HG03575 (cell line): ENCODE measurements around the gene GEMIN2.
"Not testable (repeated sequence)": the region's sequence is repeated elsewhere in the genome, so short reads cannot be mapped to it uniquely, and the experiment has no call there.

Experiments used
- ATAC-seq: cut with Tn5 transposase; IDR thresholded peaks from one replicate; pipeline ENCODE4 v1.9.1; 2021; ENCODE audit not compliant: unreplicated experiment, insufficient number of reproducible peaks, low FRiP score; ENCODE audit errors: extremely low read depth

The GEMIN2 gene

DNA sequence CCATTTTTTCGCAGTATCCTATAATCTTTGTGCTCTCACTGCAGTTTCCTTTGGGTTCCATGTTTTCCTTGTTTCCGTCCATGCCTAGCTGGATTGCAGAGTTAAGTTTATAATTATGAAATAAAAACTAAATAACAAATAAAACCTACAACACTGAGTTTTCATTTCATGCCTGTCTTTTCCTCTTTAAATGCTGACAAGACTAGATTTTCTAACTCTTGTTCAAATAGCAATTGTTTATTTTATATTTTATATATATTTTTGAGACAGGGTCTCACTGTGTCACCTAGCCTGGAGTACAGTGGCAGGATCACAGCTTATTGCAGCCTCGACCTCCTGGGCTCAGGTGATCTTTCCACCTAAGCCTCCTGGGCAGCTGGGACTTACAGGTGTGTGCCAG, 5.3 kb upstream of the GEMIN2 start:
- ATAC-seq = no peak

DNA sequence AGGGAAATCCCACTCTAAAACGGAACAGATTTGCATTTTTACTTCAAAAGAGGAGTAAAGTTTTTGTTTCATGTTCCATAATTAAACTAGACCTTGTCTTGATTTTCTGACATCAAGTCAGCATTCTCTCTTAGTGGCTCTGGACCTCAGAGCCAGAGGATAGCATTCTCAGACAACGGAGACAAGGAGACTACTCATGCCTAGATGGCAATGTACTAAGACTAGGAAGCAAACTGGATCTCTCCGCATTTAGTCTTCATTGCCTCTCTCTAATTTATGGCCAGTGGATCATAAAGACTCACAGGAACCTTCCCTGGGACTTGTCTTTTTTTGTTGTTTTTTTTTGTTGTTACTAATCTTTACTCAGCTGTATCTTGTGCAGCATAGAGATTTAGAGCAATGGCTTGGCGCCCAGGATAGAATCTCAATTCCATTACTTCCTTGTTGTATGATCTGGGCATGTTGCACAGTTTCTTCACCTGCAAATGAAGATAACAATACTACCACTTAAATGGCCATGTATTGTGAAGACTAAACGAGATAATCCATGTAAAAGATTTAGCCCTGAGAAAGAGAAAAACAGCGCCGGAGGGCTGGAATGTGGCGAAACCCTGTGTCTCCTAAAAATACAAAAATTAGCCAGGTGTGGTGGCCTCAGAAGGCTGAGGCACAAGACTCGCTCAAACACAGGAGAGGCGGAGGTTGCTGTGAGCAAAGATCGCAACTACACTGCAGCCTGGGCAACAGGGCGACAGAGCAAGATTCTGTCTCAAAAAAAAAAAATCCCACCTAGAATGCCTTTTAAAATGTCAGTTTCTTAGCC, 4.0 kb upstream of the GEMIN2 start:
- ATAC-seq = no peak

DNA sequence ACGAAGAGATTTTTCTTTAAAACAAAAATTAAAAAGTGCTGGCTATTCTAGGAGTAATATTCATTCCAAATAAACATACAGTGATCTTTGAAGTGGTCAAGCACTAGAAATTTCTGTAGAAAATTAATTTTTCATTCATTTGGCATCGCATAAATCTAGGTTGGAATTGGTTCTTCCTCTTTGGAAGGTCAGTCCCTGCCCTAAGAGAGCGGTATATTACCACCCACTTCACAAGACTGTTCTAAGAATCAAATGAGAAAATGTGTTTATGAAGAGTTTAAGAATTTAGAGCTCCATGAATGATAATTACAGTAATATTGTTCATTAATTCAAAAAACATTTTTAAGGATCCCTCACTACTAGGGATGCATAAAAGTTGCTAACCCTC, 444 bp upstream of the GEMIN2 start:
- ATAC-seq = no peak

DNA sequence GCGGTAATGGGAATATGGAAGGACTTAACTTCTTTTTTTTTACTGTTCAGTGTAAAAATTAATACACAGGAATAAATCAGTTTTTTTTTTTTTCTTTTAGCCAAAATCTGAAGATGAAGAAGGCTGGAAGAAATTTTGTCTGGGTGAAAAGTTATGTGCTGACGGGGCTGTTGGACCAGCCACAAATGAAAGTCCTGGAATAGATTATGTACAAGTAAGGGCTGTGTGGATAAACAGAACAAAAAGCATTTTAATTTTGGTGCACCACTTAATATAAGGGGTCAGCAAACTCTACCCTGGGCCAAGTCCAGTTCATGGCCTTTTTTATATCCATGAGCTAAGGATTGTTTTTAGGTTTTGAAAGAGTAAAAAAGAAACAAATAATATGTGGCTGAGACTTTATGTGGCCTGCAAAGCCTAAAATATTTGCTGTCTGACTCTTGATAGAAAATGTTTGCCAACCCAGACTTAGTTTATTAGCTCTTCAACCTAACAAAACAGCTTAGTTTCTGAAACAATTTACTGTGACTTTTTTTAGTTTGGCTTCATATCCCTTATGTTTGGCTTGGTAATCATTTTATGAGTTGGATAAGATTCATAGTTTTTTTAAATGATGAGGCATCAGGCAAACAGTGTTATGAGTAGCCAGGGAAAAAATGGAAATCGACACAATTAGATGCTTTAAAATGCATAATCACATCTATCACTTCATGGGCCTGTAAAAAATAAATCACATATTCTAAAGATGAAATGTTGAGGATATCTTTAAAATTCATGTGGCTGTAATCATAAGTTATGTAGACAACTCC, 8.4 kb downstream of the GEMIN2 start:
- ATAC-seq = no peak

DNA sequence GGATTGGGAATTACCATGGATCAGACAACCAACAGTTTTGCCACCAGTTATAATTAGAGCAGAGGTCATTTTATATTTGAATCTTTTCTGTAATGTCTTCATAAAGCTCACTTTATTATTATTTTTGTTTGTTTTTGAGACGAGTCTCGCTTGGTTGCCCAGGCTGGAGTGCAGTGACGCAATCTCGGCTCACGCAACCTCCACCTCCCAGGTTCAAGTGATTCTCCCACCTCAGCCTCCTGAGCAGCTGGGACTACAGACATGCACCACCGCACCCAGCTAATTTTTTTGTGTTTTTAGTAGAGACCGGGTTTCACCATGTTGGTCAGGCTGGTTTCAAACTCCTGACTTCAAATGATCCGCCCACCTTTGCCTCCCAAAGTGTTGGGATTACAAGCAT, 23.7 kb downstream of the GEMIN2 start:
- ATAC-seq = not testable (repeated sequence)

DNA sequence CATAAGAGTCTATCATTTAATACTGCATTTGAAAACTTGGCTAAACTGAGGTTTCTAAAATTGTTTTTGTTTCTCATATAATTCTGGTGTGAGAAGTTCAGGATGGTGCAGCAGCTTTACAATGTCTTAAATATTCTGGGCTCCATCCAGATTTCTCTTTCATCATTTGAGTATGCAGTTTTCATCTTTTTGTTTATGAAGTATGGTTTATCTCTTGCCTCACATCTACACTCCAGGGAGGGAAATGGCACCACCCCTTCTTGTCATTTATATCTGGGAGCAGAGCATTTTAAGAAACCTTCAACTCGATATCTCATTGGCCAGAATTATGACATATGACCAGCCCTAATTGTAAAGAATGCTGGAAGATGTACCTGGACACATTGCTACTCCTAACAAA, 24.3 kb downstream of the GEMIN2 start:
- no peak for ATAC-seq

DNA sequence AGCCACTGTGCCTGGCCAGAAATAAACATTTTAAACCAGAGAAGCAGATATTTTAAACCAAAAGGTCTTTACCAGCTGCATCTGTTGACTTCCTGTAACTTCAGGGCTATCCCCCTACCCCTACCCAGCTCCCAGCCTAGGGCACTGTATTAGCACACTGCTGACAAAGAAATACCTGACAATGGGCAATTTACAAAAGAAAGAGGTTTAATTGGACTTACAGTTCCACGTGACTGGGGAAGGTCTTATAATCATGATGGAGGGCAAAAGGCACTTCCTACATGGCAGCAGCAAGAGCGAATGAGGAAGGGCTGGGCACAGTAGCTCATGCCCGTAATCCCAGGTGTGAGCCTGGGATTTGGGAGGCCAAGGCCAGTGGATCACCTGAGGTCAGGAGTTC, 26.0 kb downstream of the GEMIN2 start:
- no peak for ATAC-seq

DNA sequence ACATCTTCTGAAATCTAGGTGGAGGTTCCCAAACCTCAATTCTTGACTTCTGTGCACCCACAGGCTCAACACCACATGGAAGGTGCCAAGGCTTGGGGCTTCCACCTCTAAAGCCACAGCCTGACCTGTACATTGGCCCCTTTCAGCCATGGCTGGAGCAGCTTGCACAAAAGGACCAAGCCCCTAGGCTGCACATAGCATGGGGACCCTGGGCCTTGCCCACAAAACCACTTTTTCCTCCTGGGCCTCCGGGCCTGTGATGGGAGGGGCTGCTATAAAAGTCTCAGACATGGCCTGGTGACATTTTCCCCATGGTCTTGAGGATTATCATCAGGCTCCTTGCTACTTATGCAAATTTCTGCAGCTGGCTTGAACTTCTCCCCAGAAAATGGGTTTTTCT, 27.5 kb downstream of the GEMIN2 start:
- not testable (repeated sequence) for ATAC-seq

DNA sequence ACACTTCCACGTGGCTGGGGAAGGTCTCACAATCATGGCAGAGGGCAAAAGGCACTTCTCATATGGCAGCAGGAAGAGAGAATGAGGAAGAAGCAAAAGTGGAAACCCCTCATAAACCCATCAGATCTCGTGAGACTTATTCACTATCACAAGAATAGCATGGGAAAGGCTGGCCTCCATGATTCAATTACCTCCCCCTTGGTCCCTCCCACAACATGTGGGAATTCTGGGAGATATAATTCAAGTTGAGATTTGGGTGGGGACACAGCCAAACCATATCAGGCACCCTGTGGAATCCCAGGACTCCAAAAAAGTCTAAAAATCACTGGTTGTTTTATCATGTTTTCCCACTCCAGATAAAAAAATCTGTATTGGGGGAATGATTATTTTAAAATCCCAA, 29.1 kb downstream of the GEMIN2 start:
- ATAC-seq = not testable (repeated sequence)

DNA sequence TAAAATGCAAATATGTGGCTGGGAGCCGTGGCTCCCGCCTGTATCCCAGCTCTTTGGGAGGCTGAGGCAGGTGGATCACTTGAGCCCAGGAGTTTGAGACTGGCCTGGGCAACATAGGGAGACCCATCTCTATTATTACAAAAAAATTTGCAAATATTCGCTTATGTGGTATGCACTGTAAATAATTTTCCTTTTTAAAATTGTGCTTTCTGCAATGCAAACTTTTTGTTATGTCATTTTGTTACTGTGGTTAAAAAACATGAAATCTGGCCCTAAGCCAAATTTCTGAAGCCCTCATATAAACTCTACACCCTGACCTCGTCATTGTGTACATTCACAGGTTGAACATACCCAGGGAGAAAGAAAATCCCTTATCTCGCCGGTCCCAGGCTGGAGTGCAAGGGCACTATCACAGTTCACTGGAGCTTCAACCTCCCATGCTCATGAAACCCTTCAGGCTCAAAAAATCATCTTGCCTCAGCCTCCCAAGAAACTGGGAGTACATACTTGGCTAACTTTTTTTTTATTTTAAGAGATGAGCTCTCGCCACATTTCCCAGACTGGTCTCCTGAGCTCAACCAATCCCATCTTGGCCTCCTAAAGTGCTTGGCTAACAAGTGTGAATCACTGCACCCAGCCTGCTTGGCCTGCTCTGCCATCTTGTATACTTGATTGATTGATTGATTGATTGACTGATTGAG, 31.3 kb downstream of the GEMIN2 start:
- no peak for ATAC-seq

DNA sequence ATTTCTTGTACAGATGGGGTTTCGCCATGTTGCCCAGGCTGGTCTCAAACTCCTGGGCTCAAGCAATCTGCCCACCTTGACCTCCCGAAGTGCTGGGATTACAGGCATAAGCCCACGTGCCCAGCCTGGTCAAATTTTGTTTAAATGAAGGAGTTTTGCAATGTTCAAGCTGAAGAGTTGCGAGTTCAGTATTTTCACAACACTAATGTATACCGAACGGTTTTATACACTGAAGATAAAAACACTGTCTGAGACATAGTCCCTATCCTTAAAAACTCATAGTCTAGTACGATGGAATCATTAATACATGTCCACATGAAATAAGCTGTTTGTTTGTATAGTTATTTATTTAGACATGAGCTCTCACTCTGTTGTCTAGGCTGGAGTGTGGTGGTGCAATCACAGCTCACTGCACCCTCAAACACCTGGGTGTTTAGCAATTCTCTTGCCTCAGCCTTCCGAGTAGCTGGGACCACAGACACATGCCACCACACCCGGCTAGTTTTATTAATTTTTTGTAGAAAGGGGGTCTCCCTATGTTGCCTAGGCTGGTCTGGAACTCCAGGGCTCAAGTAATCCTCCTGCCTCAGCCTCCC, 40.6 kb downstream of the GEMIN2 start:
- ATAC-seq = no peak

DNA sequence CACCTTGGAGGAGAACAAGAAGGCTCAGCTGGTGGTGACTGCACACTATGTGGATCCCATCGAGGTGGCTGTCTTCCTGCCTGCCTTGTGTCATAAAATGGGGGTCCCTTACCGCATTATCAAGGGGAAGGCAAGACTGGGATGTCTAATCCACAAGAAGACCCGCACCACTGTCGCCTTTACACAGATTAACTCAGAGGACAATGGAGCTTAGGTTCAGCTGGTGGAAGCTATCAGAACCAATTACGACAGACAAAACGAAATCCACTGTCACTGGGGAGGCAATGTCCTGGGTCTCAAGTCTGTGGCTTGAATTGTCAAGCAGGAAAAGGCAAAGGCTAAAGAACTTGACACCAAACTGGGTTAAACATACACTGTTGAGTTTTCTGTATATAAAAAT, 43.4 kb downstream of the GEMIN2 start:
- no peak for ATAC-seq

DNA sequence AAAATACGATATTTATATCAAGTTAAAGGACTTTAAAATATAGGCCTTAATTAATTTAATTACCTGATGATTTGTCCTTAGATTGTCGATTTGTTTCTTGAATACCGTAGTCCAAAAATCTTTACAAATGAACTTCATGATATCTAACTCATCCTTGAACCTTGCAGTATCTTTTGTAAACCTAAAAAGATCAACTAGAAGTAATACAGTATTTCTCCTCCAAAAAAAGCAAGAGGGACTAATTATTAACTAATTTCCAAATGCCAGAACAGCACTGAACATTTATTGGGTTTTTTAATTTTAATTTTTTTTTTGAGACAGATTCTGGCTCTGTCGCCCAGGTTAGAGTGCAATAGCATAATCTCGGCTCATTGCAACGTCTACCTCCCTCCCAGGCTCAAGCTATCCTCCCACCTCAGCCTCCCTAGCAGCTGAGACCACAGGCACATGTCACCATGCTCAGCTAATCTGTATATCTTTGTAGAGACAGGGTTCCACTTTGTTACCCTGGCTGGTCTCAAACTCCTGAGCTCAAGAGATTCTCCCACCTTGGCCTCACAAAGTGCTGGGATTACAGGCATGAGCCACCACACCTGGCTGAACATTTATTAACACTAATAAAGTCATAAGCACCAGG, 44.2 kb downstream of the GEMIN2 start:
- ATAC-seq = no peak

DNA sequence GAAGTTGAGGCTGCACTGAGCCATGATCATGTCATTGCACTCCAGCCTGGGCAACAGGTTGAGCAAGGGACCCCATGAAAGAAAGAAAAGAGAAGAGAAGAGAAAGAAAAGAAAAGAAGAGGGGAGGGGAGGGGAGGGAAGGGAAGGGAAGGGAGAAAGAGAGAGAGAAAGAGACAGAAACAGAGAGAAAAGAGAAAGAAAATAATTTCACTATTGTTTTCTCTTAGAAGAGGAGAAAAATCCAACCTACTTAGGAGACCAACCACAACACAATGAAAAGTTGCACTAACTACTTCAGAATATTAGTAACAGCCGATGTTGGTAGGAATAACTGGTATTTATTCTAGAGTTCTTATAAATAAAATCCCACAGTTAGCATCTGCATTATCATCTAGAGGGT, 46.4 kb downstream of the GEMIN2 start:
- ATAC-seq = no peak

DNA sequence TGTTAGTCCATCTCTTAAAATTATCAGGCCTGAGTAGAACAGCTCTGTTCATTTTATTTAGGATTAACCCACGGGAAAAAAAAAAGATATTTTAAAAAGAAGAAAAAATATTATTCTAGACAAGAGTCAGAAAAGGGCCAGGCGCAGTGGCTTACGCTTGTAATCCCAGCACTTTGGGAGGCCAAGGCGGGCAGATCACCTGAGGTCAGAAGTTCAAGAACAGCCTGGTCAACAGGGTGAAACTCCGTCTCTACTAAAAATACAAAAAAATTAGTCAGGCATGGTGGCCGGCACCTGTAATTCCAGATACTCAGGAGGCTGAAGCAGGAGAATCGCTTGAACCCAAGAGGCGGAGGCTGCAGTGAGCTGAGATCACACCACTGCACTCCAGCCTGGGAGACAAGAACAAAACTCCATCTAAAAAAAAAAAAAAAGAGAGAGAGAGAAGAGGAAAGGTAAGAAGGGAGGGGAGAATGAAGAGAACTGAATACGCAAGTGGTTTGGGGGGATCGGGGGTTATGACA, 53.7 kb downstream of the GEMIN2 start:
- ATAC-seq = not testable (repeated sequence)

DNA sequence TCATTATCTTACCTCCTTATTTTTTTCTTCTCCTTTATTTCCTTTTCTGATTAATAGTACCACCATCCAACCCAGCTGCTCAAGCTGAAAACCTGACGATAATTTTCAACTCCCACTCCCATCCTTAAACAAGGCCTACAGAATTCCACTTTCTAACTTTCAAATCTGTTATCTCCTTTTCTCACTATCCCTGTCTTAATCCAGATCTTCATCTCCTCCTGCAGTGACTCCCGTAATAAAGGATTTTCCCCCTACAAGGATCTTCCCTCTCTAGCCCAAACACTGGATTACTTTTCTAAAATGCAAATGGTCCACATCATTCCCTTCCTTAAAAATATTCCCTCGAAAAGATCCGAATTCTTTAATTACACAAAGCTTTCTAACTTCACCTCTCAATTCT, 54.5 kb downstream of the GEMIN2 start:
- ATAC-seq = no peak

DNA sequence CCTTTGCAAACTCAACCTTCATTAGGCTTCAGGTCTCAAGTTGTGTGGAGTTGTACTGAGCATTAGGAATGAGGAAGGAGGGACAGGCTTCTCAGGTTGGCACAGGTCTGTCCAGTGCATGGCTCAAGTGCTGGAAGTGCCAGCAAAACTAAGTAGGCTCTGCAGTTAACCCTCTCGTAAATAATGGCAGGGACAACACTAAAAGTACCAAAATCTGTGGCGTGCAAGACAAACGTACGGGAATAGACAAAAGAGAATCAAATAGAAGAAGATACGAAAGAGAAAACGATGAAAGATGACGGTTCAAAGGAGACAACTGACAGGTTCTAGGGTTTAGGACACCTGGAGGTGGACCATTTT, 55.4 kb downstream of the GEMIN2 start:
- no peak for ATAC-seq

DNA sequence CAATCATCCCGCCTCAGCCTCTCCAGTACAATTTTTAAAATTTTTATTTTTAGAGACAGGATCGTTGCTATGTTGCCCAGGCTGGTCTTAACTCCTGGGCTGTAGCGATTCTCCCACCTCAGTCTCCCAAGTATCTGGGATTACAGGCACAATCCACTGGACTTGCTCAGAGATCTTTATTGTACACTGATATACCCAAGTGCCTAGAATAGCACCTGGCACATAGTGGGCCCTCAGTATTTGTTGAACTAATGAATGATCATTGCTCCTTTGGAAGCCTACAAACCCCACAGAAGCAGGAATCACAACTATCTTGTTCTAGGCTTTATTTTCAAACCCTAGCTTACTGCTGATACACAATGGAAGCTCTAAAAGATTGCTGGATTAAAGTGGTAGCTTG, 59.1 kb downstream of the GEMIN2 start:
- no peak for ATAC-seq
